Measurements from ENCODE around the gene AGTR1.
"Not testable (repeated sequence)": the region's sequence is repeated elsewhere in the genome, so short reads cannot be mapped to it uniquely, and the experiment has no call there.

AGTR1 gene

DNA sequence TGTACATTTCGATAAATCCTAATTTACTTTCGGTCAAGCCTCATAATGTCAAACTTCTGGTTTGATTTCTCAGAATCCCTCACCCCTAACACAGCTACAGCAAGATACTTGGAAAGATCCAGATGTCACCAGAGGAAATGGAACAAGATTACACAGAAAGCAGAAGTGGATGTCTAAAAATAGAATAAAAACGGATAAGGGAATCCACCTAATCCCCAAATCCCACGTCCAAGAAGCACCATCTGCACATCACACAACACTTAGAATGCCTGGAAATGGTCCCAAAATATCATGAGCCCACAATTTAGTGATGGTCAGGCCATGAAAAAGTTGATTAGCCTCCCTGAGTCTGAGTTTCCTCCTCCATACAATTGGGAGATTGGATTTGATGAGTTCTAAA is 61.7 kb downstream of the AGTR1 start:
- no peak for DNase-seq

- DNase-seq, result no peak
These were observed 65.5 kb downstream of the AGTR1 start for GRCh38 chr3:148763156-148763680.

DNA sequence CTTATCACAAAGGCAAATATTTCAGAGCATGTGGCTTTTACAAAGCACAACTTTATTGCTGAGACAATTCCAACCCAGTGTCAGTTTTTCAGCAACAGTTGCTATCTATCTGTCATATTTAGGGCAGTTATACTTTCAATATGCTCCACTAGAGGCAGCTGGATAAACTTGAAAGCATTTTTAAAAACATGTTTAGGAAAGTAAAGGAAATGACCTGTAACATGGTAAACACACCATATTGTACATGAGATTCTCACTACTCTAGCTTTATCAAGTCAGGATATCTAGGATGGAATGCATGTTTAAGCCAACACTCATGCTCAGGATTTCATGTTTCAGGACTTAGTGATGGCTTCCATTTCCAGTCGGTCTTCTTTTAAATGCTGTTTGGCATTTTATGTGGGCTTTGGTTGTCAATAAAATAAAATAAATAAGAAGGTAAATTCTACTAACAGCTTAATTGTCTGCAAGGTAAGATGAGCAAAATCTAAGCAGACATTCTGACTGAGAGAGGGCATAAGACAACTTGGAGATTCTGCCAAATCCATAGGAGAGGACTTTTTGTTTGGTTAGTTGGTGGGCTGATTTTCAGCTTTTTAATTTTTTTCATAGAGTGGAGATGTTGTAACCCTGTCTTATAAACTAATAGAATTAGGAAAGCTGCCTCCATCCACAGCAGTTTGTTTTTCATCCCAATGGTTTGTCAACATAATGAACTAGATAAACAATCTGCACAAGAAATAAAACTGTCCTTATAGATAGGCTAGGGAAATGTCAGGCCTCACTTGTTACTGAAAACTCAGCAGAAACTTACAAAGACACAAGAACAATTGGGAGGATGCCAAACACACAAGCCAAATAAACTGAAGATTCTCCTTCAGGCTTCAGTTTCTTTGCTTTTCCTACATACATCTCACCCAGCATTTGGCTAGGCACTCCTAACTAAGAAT is 66.6 kb downstream of the AGTR1 start:
- no peak for DNase-seq

DNA sequence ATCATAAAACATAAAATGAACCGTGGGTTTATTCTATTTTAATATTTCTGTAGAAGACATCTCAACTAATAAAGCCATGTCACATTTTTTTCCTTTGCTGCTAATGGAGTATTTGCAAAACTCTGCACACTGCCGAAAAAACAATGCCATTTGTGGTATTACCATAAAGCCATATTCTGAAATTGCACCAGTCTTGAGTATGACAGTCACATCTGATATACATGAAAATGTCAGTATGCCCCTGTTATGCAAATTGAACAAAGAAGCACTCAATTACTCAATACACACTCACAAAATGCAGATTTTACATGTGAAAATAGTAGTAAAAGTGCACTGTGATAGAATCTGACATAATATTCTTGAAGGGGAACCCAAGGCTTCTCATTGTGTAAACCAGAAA is 74.7 kb downstream of the AGTR1 start:
- no peak for DNase-seq

DNA sequence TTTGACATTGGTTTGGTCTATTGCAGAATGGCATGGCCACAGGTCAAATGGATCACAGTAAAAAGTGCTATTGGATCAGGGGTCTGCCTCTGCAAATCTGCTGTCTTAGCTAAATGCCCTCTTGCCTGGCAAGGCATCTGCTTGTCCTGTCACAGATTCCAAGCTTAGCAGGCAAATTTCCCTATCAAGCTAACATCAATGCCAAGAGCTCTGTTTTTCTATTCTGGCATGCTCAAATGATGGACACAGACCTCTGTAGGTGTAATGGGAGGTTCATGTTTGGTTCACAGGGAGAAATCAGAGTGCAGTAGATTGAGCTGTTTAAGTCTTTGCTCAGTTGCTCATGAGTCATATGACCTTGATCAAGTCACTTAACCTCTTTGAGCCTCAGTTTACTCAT is 75.1 kb downstream of the AGTR1 start:
- DNase-seq, result no peak

DNA sequence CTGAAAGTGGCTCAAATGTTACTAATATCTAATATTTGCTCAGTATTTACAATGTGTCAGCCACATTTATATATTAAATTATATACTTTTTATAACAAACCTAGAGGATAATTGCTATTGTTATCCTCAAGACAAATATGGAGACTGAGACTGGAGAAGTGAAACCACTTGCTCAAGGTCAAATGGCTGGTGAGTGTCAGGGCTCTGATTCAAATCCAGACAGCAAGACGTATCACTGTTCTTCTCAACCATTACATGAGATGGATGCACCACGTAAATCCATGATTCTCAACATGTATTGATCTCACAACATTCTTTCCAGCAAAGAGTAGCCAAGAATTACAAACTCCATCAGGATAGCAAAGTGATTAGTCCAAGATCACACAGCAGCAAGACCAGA is 76.1 kb downstream of the AGTR1 start:
- DNase-seq, result no peak

- no peak for DNase-seq
These were observed 81.2 kb downstream of the AGTR1 start for GRCh38 chr3:148778926-148779325.

- DNase-seq, result not testable (repeated sequence)
These were observed 87.3 kb downstream of the AGTR1 start for GRCh38 chr3:148785026-148785425.

DNA sequence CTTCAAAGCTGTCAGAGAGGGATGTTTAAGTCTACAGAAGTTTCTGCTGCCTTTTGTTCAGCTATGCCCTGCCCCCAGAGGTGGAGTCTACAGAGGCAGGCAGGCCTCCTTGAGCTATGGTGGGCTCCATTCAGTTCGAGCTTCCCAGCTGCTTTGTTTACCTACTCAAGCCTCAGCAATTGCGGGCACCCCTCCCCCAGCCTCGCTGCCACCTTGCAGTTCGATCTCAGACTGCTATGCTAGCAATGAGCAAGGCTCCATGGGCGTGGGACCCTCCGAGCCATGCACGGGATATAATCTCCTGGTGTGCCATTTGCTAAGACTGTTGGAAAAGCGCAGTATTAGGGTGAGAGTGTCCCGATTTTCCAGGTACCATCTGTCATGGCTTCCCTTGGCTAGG is 88.5 kb downstream of the AGTR1 start:
- not testable (repeated sequence) for DNase-seq

GRCh38 chr3:148789146-148789545 is 91.4 kb downstream of the AGTR1 start:
- DNase-seq, result peak; percentile 90

DNA sequence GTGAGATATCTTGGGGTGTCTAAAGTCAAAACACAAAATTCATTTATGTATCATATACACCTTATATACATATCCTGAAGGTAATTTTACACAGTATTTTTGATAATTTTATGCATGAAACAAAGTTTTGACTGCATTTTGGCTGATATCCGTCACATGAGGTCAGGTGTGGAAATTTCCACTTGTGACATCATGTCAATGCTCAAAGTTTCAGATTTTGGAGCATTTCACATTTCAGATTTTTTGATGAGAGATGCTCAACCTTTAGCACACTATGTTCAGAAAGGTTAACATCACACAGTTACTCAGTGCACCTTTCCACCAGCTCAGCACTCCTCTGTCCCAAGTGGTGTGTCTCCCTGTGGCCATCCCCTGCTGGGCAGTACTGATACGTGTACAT is 92.2 kb downstream of the AGTR1 start:
- no peak for DNase-seq

GRCh38 chr3:148790370-148790769 is 92.7 kb downstream of the AGTR1 start:
- DNase-seq, result no peak

DNA sequence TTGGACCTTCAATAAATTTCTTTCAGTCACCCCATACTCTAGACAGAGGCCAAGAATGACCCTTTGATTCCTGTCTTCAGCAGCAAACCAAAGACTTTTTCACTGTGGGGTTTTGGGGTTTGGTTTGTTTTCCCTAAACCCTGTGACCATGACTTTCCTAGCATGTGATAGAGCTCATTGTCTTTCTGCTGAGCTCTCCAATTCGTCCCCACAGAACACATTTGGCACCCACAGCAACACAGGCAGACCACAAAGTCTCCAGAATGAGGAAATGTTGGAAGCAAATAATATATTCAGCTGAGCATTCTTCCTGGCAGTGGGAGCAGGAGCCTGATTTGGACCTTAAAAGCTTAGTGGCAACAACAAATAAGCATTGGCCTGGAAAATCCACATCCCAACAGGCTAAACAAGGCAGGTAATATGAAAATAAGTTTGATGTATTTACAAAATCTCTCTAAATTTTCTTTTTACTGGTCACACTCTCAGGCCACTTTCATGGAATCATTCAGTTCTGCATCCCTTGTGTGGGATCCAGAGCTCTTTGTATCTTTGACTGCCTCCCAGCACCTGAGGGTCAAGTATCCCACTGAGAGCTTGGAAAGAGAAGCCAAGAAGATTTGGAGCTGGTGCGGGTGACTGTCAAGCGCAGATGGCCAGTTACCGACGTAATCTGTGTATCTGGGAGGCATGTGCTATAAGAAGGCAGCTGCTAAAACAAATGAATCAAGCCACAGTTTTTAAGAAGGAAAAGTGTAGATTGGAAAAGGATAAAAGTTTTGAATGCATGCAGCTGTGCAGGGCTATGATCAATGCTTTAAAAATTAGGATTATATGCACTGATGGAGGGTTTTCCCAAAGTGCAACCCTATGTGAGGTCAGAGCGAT is 93.4 kb downstream of the AGTR1 start:
- DNase-seq, result no peak

- DNase-seq, result no peak
These were observed 94.2 kb downstream of the AGTR1 start for GRCh38 chr3:148791920-148792319.

DNA sequence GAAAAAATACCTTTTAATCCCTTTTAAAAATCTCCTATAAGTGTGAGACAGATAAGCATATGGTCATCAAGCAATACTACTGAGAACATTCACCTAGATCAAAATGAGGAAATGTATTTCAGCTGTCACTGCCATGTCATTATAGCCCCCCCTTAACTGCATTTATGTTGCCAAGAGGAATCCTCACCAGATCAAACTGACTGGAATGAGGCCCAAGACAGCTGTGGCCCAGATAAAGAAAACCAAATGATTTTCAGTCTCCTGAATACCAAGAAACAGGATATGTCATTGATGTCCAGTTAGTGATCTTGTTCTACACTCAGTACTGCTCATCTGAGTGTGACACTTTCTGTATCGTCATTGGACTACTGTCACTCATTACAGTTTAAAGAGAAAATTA is 94.8 kb downstream of the AGTR1 start:
- DNase-seq, result no peak
